ENCODE data around the gene TSSK2.

GRCh38 chr22:19086896-19087295 is 44.2 kb upstream of the TSSK2 start:
- TF ChIP-seq HDGF (IDR thresholded peaks at IDR 0.05; ENCODE audit: borderline replicate concordance) = no peak
- TF ChIP-seq FOXK2 (IDR thresholded peaks at IDR 0.05) = no peak
- no peak for TF ChIP-seq TARDBP (IDR thresholded peaks at IDR 0.05)
- TF ChIP-seq ARNT (IDR thresholded peaks at IDR 0.05) = no peak
- no peak for TF ChIP-seq L3MBTL2 (conservative IDR thresholded peaks at IDR 0.05)
- TF ChIP-seq ZNF384 (IDR thresholded peaks at IDR 0.05) = no peak
- TF ChIP-seq NFRKB (IDR thresholded peaks at IDR 0.05) = no peak
- TF ChIP-seq CTBP1 (IDR thresholded peaks at IDR 0.05; ENCODE audit: borderline replicate concordance) = no peak
- no peak for TF ChIP-seq BHLHE40 (IDR thresholded peaks at IDR 0.05; ENCODE audit: borderline replicate concordance)
- TF ChIP-seq ELF4 (IDR thresholded peaks at IDR 0.05) = no peak
- TF ChIP-seq FOXM1 (IDR thresholded peaks at IDR 0.05; ENCODE audit: borderline replicate concordance) = no peak
- no peak for TF ChIP-seq SUZ12 (IDR thresholded peaks at IDR 0.05)
- TF ChIP-seq, protein P1, sequence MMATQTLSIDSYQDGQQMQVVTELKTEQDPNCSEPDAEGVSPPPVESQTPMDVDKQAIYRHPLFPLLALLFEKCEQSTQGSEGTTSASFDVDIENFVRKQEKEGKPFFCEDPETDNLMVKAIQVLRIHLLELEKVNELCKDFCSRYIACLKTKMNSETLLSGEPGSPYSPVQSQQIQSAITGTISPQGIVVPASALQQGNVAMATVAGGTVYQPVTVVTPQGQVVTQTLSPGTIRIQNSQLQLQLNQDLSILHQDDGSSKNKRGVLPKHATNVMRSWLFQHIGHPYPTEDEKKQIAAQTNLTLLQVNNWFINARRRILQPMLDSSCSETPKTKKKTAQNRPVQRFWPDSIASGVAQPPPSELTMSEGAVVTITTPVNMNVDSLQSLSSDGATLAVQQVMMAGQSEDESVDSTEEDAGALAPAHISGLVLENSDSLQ (IDR thresholded peaks at IDR 0.05) = no peak
- TF ChIP-seq FOXA1 (IDR thresholded peaks at IDR 0.05) = no peak

Measured in HEK293T (cell line).